Stimulated activated CD8-positive, alpha-beta memory T cell treated with anti-CD3 and anti-CD28 coated beads, Interleukin-12 subunit alpha, Interleukin-12 subunit beta, amount 100 ng/mL, for 1 hour (primary cell): ENCODE data around the gene TCF7L2.

ENCODE experiments used
- DNase-seq: peaks from one replicate; pipeline ENCODE4 v3.0.0-alpha.2; 2020; ENCODE audit warnings: low read depth

TCF7L2 gene

GRCh38 chr10:113148901-113149300, 198.9 kb downstream of the TCF7L2 start:
- no peak for DNase-seq

GRCh38 chr10:113149626-113150025, 199.6 kb downstream of the TCF7L2 start:
- no peak for DNase-seq

GRCh38 chr10:113151190-113151666, 201.2 kb downstream of the TCF7L2 start:
- DNase-seq, result no peak

- no peak for DNase-seq
Measured at GRCh38 chr10:113153493-113154102, 203.6 kb downstream of the TCF7L2 start.

GRCh38 chr10:113157441-113157840, 207.4 kb downstream of the TCF7L2 start:
- DNase-seq, result no peak

- DNase-seq, result no peak
Measured at GRCh38 chr10:113158183-113158582, 208.1 kb downstream of the TCF7L2 start.

GRCh38 chr10:113159563-113159962, 209.5 kb downstream of the TCF7L2 start:
- no peak for DNase-seq

GRCh38 chr10:113160641-113161040, 210.6 kb downstream of the TCF7L2 start:
- DNase-seq, result no peak

- no peak for DNase-seq
Measured at GRCh38 chr10:113161066-113161465, 211.0 kb downstream of the TCF7L2 start.

GRCh38 chr10:113162960-113163359, 212.9 kb downstream of the TCF7L2 start:
- no peak for DNase-seq

- DNase-seq, result no peak
Measured at GRCh38 chr10:113165673-113166072, 215.6 kb downstream of the TCF7L2 start.

GRCh38 chr10:113167702-113168101, 217.7 kb downstream of the TCF7L2 start:
- no peak for DNase-seq

GRCh38 chr10:113168584-113168983, 218.5 kb downstream of the TCF7L2 start:
- DNase-seq, result no peak

GRCh38 chr10:113169111-113169510, 219.1 kb downstream of the TCF7L2 start:
- no peak for DNase-seq

- no peak for DNase-seq
Measured at GRCh38 chr10:113169853-113170460, 219.9 kb downstream of the TCF7L2 start.

- no peak for DNase-seq
Measured at GRCh38 chr10:113171662-113172061, 221.6 kb downstream of the TCF7L2 start.

- no peak for DNase-seq
Measured at GRCh38 chr10:113175176-113175575, 225.1 kb downstream of the TCF7L2 start.

- DNase-seq, result no peak
Measured at GRCh38 chr10:113175756-113176651, 226.0 kb downstream of the TCF7L2 start.

GRCh38 chr10:113176652-113177155, 226.7 kb downstream of the TCF7L2 start:
- DNase-seq, result no peak

- no peak for DNase-seq
Measured at GRCh38 chr10:113177156-113177935, 227.3 kb downstream of the TCF7L2 start.

GRCh38 chr10:113177936-113178335, 227.9 kb downstream of the TCF7L2 start:
- DNase-seq, result no peak

- no peak for DNase-seq
Measured at GRCh38 chr10:113178771-113179170, 228.7 kb downstream of the TCF7L2 start.
